ENCODE measurements around the gene MYL11. TPM values are rescaled to one million over a fixed set of nuclear protein-coding genes. Genes with fewer than 3 reads are reported as not detected.

The MYL11 gene
- total RNA-seq, 1 donor from 2014 or later = not detected

DNA sequence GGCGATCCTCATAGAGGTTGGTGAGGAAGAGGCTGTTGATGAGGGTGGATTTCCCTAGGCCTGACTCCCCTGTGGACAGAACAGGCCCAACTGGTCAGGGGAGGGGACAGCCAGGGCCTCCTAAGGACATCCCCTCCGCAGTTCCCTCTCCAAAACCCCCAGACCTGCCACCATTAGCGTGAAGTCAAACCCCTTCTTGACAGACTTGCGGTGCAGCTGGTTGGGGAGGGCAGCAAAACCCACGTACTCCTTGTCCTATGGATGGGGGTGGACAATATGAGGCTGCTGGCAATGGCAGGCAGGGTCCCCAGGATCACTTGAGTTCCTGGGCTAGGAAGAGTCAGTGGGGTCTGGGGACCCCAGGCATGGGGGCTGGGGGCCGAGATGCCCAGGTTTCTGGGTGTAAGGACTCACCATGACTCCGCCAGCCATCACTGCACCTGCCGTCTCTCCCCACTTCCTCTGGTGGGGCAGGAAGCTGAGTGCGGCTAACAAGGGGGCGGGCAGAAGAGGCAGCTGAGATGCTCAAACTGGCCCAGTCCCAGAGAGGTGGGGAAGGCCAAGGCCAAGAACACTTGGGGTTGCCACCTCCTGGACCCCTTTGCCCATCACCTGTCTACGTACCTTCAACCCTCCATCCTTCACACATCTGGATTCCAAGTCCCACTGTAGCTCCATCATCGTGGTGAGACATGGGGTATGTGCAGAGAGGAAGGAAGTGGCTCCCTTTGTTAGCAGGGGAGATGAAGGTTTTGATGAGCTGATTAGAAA, 7.7 kb downstream of the MYL11 start, which contains the start of gene SEPTIN1:
SEPTIN1 (minus strand) TSS at position 451 of the 771 bp plus-strand sequence; CDS start at position 432, 19 bp downstream.
- no peaks in the 10 kb centered on the region for H3K9me3 Mint-ChIP-seq (ENCODE audit: unreplicated experiment)
- no peaks in the 10 kb centered on the region for H3K36me3 Mint-ChIP-seq (ENCODE audit: unreplicated experiment)
- H3K27ac Mint-ChIP-seq (ENCODE audit: unreplicated experiment) = no peak within 1 kb of the TSS
- H3K4me1 Mint-ChIP-seq (ENCODE audit: unreplicated experiment) = peaks cover 26% of the 10 kb centered on the region
- TF ChIP-seq, protein P1, sequence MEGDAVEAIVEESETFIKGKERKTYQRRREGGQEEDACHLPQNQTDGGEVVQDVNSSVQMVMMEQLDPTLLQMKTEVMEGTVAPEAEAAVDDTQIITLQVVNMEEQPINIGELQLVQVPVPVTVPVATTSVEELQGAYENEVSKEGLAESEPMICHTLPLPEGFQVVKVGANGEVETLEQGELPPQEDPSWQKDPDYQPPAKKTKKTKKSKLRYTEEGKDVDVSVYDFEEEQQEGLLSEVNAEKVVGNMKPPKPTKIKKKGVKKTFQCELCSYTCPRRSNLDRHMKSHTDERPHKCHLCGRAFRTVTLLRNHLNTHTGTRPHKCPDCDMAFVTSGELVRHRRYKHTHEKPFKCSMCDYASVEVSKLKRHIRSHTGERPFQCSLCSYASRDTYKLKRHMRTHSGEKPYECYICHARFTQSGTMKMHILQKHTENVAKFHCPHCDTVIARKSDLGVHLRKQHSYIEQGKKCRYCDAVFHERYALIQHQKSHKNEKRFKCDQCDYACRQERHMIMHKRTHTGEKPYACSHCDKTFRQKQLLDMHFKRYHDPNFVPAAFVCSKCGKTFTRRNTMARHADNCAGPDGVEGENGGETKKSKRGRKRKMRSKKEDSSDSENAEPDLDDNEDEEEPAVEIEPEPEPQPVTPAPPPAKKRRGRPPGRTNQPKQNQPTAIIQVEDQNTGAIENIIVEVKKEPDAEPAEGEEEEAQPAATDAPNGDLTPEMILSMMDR (IDR thresholded peaks at IDR 0.05) = no peak
- H3K27me3 Mint-ChIP-seq (ENCODE audit: unreplicated experiment) = no peaks in the 10 kb centered on the region
- no peak within 1 kb of the TSS for H3K4me3 Mint-ChIP-seq (ENCODE audit: unreplicated experiment)
- DNase-seq (ENCODE audit: extremely low spot score, unreplicated experiment) = no peak

DNA sequence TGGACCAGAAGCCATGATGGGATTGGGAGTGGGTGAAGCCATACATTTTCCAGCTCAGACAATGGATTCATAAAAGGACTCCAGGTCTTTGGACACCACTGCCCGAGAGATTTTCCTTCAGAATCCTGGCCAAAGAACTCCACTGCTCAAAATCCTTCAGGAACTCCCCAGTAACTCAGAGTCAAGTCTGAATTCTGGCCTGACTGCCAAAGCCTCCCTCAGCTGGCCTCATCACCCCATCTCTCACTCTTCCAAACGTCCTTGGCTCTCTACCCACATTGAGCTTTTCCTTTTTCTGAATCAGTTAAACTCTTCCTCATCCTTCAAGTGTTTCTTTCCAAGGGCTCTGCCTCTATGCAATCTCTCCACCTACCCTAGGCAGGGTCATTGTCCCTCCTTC, 8.9 kb downstream of the MYL11 start:
- H3K4me1 Mint-ChIP-seq (ENCODE audit: unreplicated experiment) = peaks cover 16% of the 10 kb centered on the region
- no peaks in the 10 kb centered on the region for H3K9me3 Mint-ChIP-seq (ENCODE audit: unreplicated experiment)
- DNase-seq (ENCODE audit: extremely low spot score, unreplicated experiment) = no peak
- H3K27me3 Mint-ChIP-seq (ENCODE audit: unreplicated experiment) = no peaks in the 10 kb centered on the region
- no peaks in the 10 kb centered on the region for H3K36me3 Mint-ChIP-seq (ENCODE audit: unreplicated experiment)
- TF ChIP-seq, protein P1 (IDR thresholded peaks at IDR 0.05) = no peak
- H3K27ac Mint-ChIP-seq (ENCODE audit: unreplicated experiment) = no peak overlapping the region
- H3K4me3 Mint-ChIP-seq (ENCODE audit: unreplicated experiment) = no peak overlapping the region

DNA sequence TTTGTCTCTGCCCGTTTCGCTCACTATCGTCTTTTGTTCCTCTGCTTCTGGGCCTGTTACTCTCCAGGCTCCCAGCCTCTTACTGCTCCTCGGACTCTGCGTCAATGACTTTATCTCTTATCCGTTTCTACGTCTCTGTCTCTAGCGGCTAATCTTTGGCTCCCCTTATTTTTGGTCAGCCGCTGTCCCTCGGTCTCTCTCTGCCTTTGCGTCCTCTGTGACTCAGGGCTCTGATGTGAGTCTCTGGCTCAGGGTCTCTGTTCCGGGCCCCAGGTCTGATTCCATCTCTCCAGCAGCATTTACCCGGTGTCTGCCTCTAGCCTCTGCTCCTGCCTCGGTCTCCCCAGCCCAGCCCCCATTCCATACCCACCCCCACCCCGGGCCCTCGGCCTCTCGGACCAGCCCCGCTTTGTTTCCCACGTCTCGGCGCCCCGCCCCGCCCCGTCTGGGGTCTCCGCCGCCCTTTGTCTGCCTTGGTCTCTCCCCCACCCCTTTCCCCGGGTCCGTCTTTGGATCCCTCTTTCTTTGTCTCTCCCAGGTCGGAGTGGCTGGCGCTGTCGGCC, 20.1 kb downstream of the MYL11 start:
- TF ChIP-seq, protein P1 (IDR thresholded peaks at IDR 0.05) = no peak
- H3K27ac Mint-ChIP-seq (ENCODE audit: unreplicated experiment) = peak overlapping the region; percentile 98
- no peaks in the 10 kb centered on the region for H3K36me3 Mint-ChIP-seq (ENCODE audit: unreplicated experiment)
- H3K4me1 Mint-ChIP-seq (ENCODE audit: unreplicated experiment) = peaks cover 23% of the 10 kb centered on the region
- no peaks in the 10 kb centered on the region for H3K27me3 Mint-ChIP-seq (ENCODE audit: unreplicated experiment)
- H3K9me3 Mint-ChIP-seq (ENCODE audit: unreplicated experiment) = no peaks in the 10 kb centered on the region
- peak overlapping the region; percentile 97 for H3K4me3 Mint-ChIP-seq (ENCODE audit: unreplicated experiment)
- DNase-seq (ENCODE audit: extremely low spot score, unreplicated experiment) = peak; percentile 87

DNA sequence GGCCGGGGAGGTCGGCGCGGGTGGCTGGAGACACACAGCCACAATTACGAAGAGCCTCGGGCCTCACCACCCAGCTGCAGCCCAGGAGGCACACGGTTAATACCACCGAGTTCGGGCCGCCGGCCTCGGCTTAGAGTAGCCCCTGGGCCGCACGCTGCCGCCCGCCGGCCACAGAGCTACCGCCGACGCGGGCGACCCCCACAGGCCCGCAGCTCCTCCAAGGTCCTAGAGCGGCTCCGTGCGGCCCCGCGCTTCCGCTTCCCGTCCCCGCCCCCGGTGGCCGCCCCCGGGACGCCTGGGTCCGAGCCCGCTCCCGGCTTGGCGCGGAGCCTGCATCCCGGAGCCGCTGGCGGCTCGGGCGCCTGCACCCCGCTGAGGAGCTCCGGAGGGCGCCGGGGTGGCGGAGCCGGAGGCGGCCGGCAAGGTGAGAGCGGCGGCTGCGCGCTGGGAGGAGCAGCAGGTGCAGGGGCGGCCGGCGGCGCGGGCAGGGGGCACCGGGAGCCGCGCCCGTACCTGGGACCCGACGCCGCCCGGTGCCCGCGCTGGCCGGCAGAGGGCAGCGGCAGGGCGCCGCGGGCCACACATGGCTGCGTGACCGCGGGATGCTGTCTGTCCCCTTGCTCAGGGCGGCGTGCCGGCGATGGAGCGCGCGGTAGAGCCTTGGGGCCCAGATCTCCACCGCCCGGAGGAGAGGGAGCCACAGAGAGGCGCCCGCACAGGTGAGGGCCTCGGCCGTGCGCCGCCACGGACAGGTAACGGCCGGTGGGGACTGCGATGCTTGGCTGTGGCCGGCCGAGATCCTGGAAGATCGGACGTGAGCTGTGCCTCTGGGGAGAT, 20.8 kb downstream of the MYL11 start, which contains the start of gene ZNF48:
ZNF48 (plus strand) TSS at position 266 of the 837 bp plus-strand sequence; CDS start at position 641, 375 bp downstream.
- Mint-ChIP-seq H3K4me3 (ENCODE audit: unreplicated experiment) (peak within 1 kb of the TSS; percentile 97), H3K4me1 (ENCODE audit: unreplicated experiment) (peaks cover 28% of the 10 kb centered on the region), H3K27me3 (ENCODE audit: unreplicated experiment) (no peaks in the 10 kb centered on the region), H3K36me3 (ENCODE audit: unreplicated experiment) (no peaks in the 10 kb centered on the region), H3K9me3 (ENCODE audit: unreplicated experiment) (no peaks in the 10 kb centered on the region), H3K27ac (ENCODE audit: unreplicated experiment) (peak within 1 kb of the TSS; percentile 98)
- peak; percentile 94 for DNase-seq (ENCODE audit: extremely low spot score, unreplicated experiment)
- TF ChIP-seq, protein P1 (IDR thresholded peaks at IDR 0.05) = peak; percentile 31

Data from osteocyte (in vitro differentiated cells).